HEK293 (cell line): ENCODE measurements around the gene CIAPIN1.

Source experiments
- ZBTB48 ChIP-seq: fragments of 450-650 bp; formaldehyde crosslinking; IDR thresholded peaks from 2 replicates; pipeline ENCODE4 v1.5.1; 2016; ENCODE audit warnings: missing biosample characterization, missing genetic modification characterization
- ZNF175 ChIP-seq: fragments of 450-650 bp; formaldehyde crosslinking; IDR thresholded peaks from 2 replicates; pipeline ENCODE4 v1.5.1; 2016; ENCODE audit warnings: missing biosample characterization, missing genetic modification characterization
- ZNF549 ChIP-seq: fragments of 450-650 bp; IDR thresholded peaks from 2 replicates; pipeline ENCODE4 v1.5.1; 2018; ENCODE audit warnings: missing biosample characterization, missing genetic modification characterization, mild to moderate bottlenecking, inconsistent platforms, moderate library complexity
- TF ChIP-seq, protein P1 (sequence below): fragments of 450-650 bp; formaldehyde crosslinking; IDR thresholded peaks from 2 replicates; pipeline ENCODE4 v1.5.1; 2016; ENCODE audit warnings: missing biosample characterization, missing genetic modification characterization

DNA sequence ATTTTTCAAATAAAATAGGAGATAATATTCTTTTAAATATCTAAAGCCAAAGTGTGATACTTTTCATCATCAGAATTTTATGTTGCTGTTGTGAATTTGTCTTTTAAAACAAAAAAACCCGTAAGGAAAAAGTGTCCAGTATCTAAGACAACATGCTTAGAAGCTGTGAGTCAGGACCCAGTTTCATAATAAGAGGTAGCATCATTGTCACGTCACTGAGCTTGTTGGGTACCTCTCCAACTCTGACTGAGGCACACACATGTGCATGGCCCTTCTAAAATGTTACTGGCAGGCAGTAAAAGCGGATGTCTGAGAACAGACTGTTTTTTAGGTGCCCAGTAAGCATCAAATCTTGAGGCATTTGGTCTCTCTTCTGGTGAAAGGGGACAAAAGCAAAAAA lies 2.5 kb downstream of the CIAPIN1 start:
- TF ChIP-seq, protein P1, sequence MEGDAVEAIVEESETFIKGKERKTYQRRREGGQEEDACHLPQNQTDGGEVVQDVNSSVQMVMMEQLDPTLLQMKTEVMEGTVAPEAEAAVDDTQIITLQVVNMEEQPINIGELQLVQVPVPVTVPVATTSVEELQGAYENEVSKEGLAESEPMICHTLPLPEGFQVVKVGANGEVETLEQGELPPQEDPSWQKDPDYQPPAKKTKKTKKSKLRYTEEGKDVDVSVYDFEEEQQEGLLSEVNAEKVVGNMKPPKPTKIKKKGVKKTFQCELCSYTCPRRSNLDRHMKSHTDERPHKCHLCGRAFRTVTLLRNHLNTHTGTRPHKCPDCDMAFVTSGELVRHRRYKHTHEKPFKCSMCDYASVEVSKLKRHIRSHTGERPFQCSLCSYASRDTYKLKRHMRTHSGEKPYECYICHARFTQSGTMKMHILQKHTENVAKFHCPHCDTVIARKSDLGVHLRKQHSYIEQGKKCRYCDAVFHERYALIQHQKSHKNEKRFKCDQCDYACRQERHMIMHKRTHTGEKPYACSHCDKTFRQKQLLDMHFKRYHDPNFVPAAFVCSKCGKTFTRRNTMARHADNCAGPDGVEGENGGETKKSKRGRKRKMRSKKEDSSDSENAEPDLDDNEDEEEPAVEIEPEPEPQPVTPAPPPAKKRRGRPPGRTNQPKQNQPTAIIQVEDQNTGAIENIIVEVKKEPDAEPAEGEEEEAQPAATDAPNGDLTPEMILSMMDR (tag by site-specific recombination): no peak
- no peak for TF ChIP-seq ZNF549 (tag by site-specific recombination)
- TF ChIP-seq ZNF175 (tag by site-specific recombination): no peak
- no peak for TF ChIP-seq ZBTB48 (tag by site-specific recombination)
